Peyer's patch (tissue), 4 donors: Measurements from ENCODE around the gene RNF220.

Experiments used
- CTCF ChIP-seq, 6 experiments: fragments of 450-650 bp in 4 of 6; fragments of 200-600 bp in 2 of 6; sonication (generic) in 1 of 6; IDR thresholded peaks; one replicate each; pipeline ENCODE4 v1.5.1; 2017 to 2019; ENCODE audit warnings: antibody characterized with exemption in 6 of 6, mild to moderate bottlenecking in 3 of 6, moderate library complexity in 1 of 6
- POLR2A ChIP-seq, 2 donors: fragments of 450-650 bp; IDR thresholded peaks; one replicate each; pipeline ENCODE4 v1.5.1; 2017; ENCODE audit warnings: antibody characterized with exemption in 2 of 2, mild to moderate bottlenecking in 2 of 2, moderate library complexity in 2 of 2

DNA sequence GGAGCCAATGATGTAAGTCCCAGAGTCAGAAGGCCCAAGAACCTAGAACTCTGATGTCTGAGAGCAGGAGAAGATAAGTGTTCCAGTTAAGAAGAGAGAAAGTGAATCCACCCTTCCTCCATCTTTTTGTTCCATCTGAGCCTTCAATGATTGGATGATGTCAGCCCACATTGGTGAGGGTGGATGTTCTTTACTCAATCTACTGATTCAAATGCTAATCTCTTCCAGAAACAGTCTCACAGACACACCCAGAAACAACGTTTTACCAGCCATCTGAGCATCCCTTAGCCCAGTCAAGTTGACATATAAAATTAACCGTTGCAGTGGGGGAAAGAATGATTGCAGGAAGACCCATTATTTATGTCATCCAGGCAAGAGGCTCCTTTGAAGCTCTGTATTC lies 16.5 kb upstream of the RNF220 start:
- TF ChIP-seq CTCF (IDR thresholded peaks at IDR 0.05) (no peak), POLR2A (IDR thresholded peaks at IDR 0.05) (no peak)
